ENCODE measurements around the gene CDCP2. TPM values are rescaled to one million over a fixed set of nuclear protein-coding genes. Genes with fewer than 3 reads are reported as not detected.

Gene CDCP2
- total and polyA plus RNA-seq, 2 of the 8 experiments (the other 6 are each of a cell fraction or from before 2014, with no cell fraction given) = not detected

GRCh38 chr1:54086754-54087153 is 66.0 kb downstream of the CDCP2 start (continued):
- no peak for TF ChIP-seq CHD7 (IDR thresholded peaks at IDR 0.05; ENCODE audit: insufficient replicate concordance, low read length)
- TF ChIP-seq ASH2L (IDR thresholded peaks at IDR 0.05; ENCODE audit: low read length) = no peak

Measured in H1 (cell line).